Esophagus muscularis mucosa (tissue), 4 donors: ENCODE measurements around the gene FMNL1. TPM values are rescaled to one million over a fixed set of nuclear protein-coding genes. Genes with fewer than 3 reads are reported as not detected.
A peak's percentile ranks its signal among the peaks of the same experiment; 100 is the strongest.

ENCODE experiments used
- DNase-seq: peaks from one replicate; pipeline ENCODE4 v3.0.0-alpha.2; 2017; ENCODE audit errors: extremely low spot score
- H3K27ac ChIP-seq, 4 donors: fragments of 200-600 bp; sonication (generic); replicated peaks in 1 of 4; 1 replicate in 3 of 4; 2 replicates in 1 of 4; pipeline ENCODE4 v1.5.1; 2016 to 2019; ENCODE audit warnings: mild to moderate bottlenecking in 1 of 4
- H3K27me3 ChIP-seq, 4 donors: fragments of 200-600 bp; sonication (generic); one replicate each; pipeline versions ENCODE4 v1.5.1 to v1.6.0; 2016 to 2019
- H3K36me3 ChIP-seq, 4 donors: fragments of 200-600 bp; sonication (generic); one replicate each; pipeline ENCODE4 v1.5.1; 2016 to 2019
- H3K4me1 ChIP-seq, 4 donors: fragments of 200-600 bp; sonication (generic); one replicate each; pipeline ENCODE4 v1.5.1; 2016 to 2019
- H3K4me3 ChIP-seq, 4 donors: fragments of 200-600 bp; sonication (generic); 1 replicate in 2 of 4; 2 replicates in 2 of 4; pipeline ENCODE4 v1.5.1; 2016 to 2019; ENCODE audit warnings: mild to moderate bottlenecking in 4 of 4, moderate library complexity in 1 of 4
- H3K9me3 ChIP-seq, 4 donors: fragments of 200-600 bp; sonication (generic); 1 replicate in 3 of 4; 2 replicates in 1 of 4; pipeline ENCODE4 v1.5.1; 2016 to 2019
- CTCF ChIP-seq, 3 experiments: fragments of 200-600 bp in 2 of 3; fragments of 450-650 bp in 1 of 3; sonication (generic) in 2 of 3; IDR thresholded peaks; one replicate each; pipeline ENCODE4 v1.5.1; 2017 to 2019; ENCODE audit warnings: antibody characterized with exemption in 3 of 3, mild to moderate bottlenecking in 2 of 3, moderate library complexity in 1 of 3
- EP300 ChIP-seq: sonication (generic); formaldehyde crosslinking; IDR thresholded peaks from one replicate; pipeline ENCODE4 v1.6.1; 2017; ENCODE audit warnings: antibody characterized with exemption
- POLR2A ChIP-seq: fragments of 450-650 bp; IDR thresholded peaks from one replicate; pipeline ENCODE4 v1.6.1; 2017; ENCODE audit warnings: antibody characterized with exemption, moderate library complexity, mild to moderate bottlenecking, low read depth
- POLR2AphosphoS5 ChIP-seq, 2 donors: sonication (generic); formaldehyde crosslinking; IDR thresholded peaks; one replicate each; pipeline ENCODE4 v1.6.1; 2017; ENCODE audit warnings: antibody characterized with exemption in 2 of 2
- WGBS: methylation state at CpG from one replicate; pipeline ENCODE4 v1.1.5; 2018; 5-methylcytosine and 5-hydroxymethylcytosine counted together
- intact Hi-C: fragments of 100-400 bp; cut with DNase I; formaldehyde crosslinking; loops from one replicate; pipeline ENCODE4 v1.15.1; 2023
- total RNA-seq, 4 donors: library from RNA; depleted of rRNA; stranded (reverse); fragments of >200 nt; gene quantifications; one replicate each; pipeline versions ENCODE4 v1.1.0 to v1.2.1, GENCODE V29; 2016

Gene FMNL1
- total RNA-seq, 4 donors from 2014 or later = 11.0 to 26.7 (median 19.6) TPM

GRCh38 chr17:45246338-45246737 is 24.7 kb downstream of the FMNL1 start:
- Histone ChIP-seq H3K4me1 (peaks cover 20 to 33% (median 29%) of the 10 kb centered on the region in 4 donors), H3K9me3 (no peaks in the 10 kb centered on the region), H3K27ac (no peak overlapping the region), H3K36me3 (peaks cover 0 to 43% (median 27%) of the 10 kb centered on the region in 4 donors), H3K4me3 (peak overlapping the region in 2 of 4 donors; percentile 63 to 68), H3K27me3 (peaks cover 0 to 10% (median 4%) of the 10 kb centered on the region in 4 donors)
- intact Hi-C loops = no loop called here
- TF ChIP-seq EP300 (no peak), POLR2A (no peak), POLR2AphosphoS5 (IDR thresholded peaks at IDR 0.05) (no peak), CTCF (IDR thresholded peaks at IDR 0.05) (no peak)
- no peak for DNase-seq
- WGBS = 70% methylated on average over 8 of the region's 8 CpGs

GRCh38 chr17:45246861-45247428 is 25.3 kb downstream of the FMNL1 start:
- Histone ChIP-seq H3K36me3 (peaks cover 0 to 43% (median 26%) of the 10 kb centered on the region in 4 donors), H3K4me1 (peaks cover 18 to 27% (median 23%) of the 10 kb centered on the region in 4 donors), H3K9me3 (no peaks in the 10 kb centered on the region), H3K27me3 (peaks cover 0 to 4% (median 0%) of the 10 kb centered on the region in 4 donors), H3K4me3 (peak overlapping the region; percentile 54 to 68 (median 60)), H3K27ac (peak overlapping the region; percentile 39 to 72 (median 68))
- intact Hi-C loops = no loop called here
- no peak for DNase-seq
- TF ChIP-seq CTCF (IDR thresholded peaks at IDR 0.05) (peak; percentile 37 to 50 (median 39)), EP300 (no peak), POLR2A (no peak)
- WGBS = 6% methylated on average over 7 of the region's 33 CpGs

- Histone ChIP-seq H3K27ac (peak overlapping the region; percentile 39 to 72 (median 68)), H3K4me1 (peaks cover 18 to 23% (median 22%) of the 10 kb centered on the region in 4 donors), H3K27me3 (no peaks in the 10 kb centered on the region), H3K9me3 (no peaks in the 10 kb centered on the region), H3K36me3 (peaks cover 0 to 38% (median 24%) of the 10 kb centered on the region in 4 donors), H3K4me3 (peak overlapping the region; percentile 54 to 68 (median 60))
- 0% methylated on average over 28 of the region's 61 CpGs for whole genome bisulfite sequencing
- intact Hi-C loops = no loop called here
- TF ChIP-seq EP300 = no peak
- no peak for TF ChIP-seq CTCF (IDR thresholded peaks at IDR 0.05)
- no peak for TF ChIP-seq POLR2A
- peak in 1 of 2 donors; percentile 53 for TF ChIP-seq POLR2AphosphoS5 (IDR thresholded peaks at IDR 0.05)
- peak; percentile 95 for DNase-seq
These were observed 25.9 kb downstream of the FMNL1 start for GRCh38 chr17:45247429-45248131.

- H3K4me3 ChIP-seq = peak overlapping the region; percentile 54 to 68 (median 60)
- DNase-seq = no peak
- H3K27me3 ChIP-seq = no peaks in the 10 kb centered on the region
- H3K9me3 ChIP-seq = no peaks in the 10 kb centered on the region
- no peak for TF ChIP-seq EP300
- no peak for TF ChIP-seq CTCF (IDR thresholded peaks at IDR 0.05)
- TF ChIP-seq POLR2A = no peak
- no peak for TF ChIP-seq POLR2AphosphoS5 (IDR thresholded peaks at IDR 0.05)
- peaks cover 18 to 23% (median 22%) of the 10 kb centered on the region in 4 donors for H3K4me1 ChIP-seq
- WGBS = 94% methylated on average over 4 of the region's 39 CpGs
- intact Hi-C loops = no loop called here
- H3K27ac ChIP-seq = peak overlapping the region; percentile 39 to 72 (median 68)
- H3K36me3 ChIP-seq = peaks cover 0 to 32% (median 20%) of the 10 kb centered on the region in 4 donors
These were observed 26.7 kb downstream of the FMNL1 start for GRCh38 chr17:45248132-45248957.
